Measurements from ENCODE around the gene RAB15.

DNA sequence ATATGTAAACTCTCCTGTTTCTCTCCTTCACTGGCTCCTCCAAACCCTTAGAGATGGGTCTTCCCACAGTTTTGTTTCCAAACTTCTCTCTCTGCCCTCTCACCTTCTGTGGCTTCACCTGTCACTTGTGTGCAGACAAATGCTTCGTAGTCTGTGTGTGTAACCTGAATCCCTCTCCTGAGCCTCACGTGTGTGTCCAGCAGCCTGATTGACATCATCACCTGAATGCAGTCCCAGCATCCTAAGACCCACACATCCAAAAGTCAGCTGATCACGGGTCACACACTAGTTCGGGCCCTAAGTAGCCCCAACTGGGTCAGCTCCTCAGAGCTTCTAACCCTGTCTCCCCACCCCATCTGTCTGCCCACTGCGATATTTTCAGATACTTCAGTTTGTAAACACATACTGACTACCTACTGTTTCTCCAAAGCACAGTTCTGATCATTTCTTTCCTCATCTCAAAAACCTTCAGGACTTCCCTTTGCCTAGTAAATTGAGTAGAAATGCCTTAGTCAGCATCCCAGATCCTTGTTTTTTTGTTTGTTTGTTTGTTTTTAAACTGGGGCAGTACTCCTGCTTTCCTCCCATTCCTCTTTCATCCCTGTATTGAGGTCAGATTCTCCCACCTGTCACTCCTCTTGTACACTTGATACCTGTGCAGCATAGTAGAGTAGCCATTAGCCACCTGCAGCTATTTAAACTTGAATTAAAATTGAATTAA, 38.2 kb upstream of the RAB15 start:
- TF ChIP-seq, protein P1, sequence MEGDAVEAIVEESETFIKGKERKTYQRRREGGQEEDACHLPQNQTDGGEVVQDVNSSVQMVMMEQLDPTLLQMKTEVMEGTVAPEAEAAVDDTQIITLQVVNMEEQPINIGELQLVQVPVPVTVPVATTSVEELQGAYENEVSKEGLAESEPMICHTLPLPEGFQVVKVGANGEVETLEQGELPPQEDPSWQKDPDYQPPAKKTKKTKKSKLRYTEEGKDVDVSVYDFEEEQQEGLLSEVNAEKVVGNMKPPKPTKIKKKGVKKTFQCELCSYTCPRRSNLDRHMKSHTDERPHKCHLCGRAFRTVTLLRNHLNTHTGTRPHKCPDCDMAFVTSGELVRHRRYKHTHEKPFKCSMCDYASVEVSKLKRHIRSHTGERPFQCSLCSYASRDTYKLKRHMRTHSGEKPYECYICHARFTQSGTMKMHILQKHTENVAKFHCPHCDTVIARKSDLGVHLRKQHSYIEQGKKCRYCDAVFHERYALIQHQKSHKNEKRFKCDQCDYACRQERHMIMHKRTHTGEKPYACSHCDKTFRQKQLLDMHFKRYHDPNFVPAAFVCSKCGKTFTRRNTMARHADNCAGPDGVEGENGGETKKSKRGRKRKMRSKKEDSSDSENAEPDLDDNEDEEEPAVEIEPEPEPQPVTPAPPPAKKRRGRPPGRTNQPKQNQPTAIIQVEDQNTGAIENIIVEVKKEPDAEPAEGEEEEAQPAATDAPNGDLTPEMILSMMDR (IDR thresholded peaks at IDR 0.05): no peak
- TF ChIP-seq POLR2AphosphoS5 (IDR thresholded peaks at IDR 0.05): no peak
- no peak for TF ChIP-seq EP300 (IDR thresholded peaks at IDR 0.05)

Measured in gastroesophageal sphincter (tissue), 3 donors.